LNCaP clone FGC (cell line): ENCODE data around the gene SLC9A5.

Experiments used
- DNase-seq: peaks from one replicate; pipeline ENCODE4 v3.0.0-alpha.2; 2011; ENCODE audit warnings: low read depth
- H3K4me3 ChIP-seq: 2 replicates; pipeline ENCODE4 v1.5.1; 2011; ENCODE audit warnings: mild to moderate bottlenecking, low read depth, low read length, control low read depth
- TF ChIP-seq, protein P1 (sequence below): IDR thresholded peaks from 2 replicates; pipeline ENCODE4 v1.5.1; 2012; ENCODE audit warnings: mild to moderate bottlenecking; ENCODE audit not compliant: control insufficient read depth, insufficient read depth; ENCODE audit errors: extremely low read depth

Gene SLC9A5

DNA sequence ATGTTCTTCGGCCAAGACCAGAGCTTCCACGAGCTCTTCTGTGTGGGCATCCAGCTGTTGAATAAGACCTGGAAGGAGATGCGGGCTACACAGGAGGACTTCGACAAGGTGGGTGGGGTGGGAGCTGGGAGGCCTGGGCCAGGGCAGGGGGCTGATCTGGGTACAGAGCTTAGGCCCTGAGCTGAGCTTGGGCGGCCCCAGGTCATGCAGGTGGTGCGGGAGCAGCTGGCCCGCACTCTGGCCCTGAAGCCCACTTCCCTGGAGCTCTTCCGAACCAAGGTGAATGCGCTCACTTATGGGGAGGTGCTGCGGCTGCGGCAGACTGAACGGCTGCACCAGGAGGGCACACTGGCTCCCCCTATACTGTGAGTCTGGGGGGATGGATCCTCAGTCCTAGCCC lies 46.4 kb upstream of the SLC9A5 start:
- TF ChIP-seq, protein P1, sequence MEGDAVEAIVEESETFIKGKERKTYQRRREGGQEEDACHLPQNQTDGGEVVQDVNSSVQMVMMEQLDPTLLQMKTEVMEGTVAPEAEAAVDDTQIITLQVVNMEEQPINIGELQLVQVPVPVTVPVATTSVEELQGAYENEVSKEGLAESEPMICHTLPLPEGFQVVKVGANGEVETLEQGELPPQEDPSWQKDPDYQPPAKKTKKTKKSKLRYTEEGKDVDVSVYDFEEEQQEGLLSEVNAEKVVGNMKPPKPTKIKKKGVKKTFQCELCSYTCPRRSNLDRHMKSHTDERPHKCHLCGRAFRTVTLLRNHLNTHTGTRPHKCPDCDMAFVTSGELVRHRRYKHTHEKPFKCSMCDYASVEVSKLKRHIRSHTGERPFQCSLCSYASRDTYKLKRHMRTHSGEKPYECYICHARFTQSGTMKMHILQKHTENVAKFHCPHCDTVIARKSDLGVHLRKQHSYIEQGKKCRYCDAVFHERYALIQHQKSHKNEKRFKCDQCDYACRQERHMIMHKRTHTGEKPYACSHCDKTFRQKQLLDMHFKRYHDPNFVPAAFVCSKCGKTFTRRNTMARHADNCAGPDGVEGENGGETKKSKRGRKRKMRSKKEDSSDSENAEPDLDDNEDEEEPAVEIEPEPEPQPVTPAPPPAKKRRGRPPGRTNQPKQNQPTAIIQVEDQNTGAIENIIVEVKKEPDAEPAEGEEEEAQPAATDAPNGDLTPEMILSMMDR, result no peak
- H3K4me3 ChIP-seq, result no peak overlapping the region
- DNase-seq, result no peak

- no peak for DNase-seq
- TF ChIP-seq, protein P1, result no peak
- H3K4me3 ChIP-seq, result no peak overlapping the region
These were observed 45.8 kb upstream of the SLC9A5 start for GRCh38 chr16:67202956-67203493.

GRCh38 chr16:67204076-67204475 lies 44.7 kb upstream of the SLC9A5 start:
- no peak for DNase-seq
- H3K4me3 ChIP-seq, result no peak overlapping the region
- TF ChIP-seq, protein P1, result no peak

DNA sequence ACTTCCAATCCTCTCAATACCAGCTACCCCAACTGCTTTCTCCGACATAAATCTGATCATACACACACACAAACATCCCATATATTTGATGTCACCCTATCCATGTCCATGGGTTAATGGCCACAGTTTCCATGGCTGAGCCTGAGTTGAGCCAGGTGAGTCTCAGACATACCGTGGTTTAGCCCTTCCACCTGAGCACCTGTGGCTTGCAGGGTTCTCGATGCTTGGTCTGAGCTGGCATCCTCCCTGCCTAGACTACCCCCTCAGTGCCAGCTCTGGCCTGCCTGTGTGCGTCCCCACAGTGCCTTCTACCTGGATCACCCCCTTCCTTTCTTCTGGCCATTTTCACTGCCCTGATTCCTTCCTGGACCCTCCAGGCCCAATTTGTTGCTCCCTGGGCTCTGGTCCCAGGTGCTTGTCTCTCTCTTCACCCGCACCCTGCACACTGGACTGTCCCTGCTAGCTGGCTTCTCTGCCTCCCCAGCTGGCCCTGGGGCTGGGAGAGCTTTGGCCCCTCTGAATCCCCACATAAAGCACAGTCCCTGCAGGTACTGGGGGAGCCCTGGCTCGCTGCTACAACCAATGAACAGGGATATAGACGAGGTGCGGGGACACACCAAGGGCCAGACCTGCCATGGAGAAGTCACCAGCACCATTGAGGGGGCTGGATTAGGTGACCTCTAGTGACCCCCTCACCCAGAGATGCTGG lies 42.5 kb upstream of the SLC9A5 start:
- no peak overlapping the region for H3K4me3 ChIP-seq
- TF ChIP-seq, protein P1, result no peak

GRCh38 chr16:67206838-67207248 lies 41.9 kb upstream of the SLC9A5 start:
- no peak for DNase-seq
- TF ChIP-seq, protein P1, result no peak
- H3K4me3 ChIP-seq, result no peak overlapping the region

More for the DNA sequence above, 42.5 kb upstream of the SLC9A5 start:
- DNase-seq, result no peak

DNA sequence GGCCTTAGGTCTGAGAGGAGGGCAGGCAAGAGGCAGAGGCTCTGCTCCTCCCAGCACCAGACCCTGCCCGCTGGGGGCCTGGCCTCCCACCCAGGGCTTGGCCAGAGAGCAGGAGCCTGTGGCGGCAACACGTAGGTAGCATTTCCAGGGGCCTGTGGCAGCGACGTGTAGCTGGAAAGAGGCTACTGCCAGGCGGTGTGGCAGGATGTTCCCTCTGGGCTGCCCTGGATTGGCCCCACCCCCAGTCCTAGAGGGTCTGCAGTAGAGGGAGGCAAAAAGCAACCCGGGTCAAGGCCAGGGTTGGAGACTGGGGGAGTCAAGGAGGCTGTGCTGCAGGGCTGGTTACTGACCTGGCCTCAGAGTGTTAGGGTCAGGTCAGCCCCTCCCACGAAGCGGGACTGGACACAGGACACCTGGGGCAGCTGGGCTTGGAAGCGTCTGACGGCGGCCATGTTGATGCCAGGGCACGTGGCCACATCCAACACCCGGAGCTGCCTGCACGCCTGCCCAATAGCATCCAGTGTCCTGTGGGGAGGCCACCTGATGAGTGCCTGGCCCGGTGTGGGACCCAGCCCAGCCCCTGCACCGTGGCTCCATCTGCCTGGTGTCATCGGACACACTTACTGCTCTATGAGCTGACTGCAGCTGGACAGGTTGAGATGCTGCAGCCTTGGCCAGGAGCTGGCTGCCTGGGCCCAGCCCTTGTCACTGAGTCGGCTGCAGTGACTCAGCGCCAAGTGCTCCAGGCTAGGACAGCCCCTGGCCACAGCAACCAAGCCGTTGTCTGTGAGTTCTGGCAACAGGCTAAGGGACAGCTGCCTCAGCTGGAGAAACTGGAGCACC lies 41.3 kb upstream of the SLC9A5 start:
- DNase-seq, result peak; percentile 71
- TF ChIP-seq, protein P1, result no peak
- H3K4me3 ChIP-seq, result 0 out of 2 replicates have a peak overlapping the region, but pooled peaks have one; percentile 17
